Endodermal cell (in vitro differentiated cells): ENCODE measurements around the gene AKAP6. TPM values are rescaled to one million over a fixed set of nuclear protein-coding genes. Genes with fewer than 3 reads are reported as not detected.
"Not testable (repeated sequence)": the region's sequence is repeated elsewhere in the genome, so short reads cannot be mapped to it uniquely, and the experiment has no call there.

Source experiments
- DNase-seq: peaks from one replicate; pipeline ENCODE4 v3.0.0-alpha.2; 2017
- H3K27ac ChIP-seq: 2 replicates; pipeline ENCODE4 v1.5.1; 2013; ENCODE audit warnings: mild to moderate bottlenecking, low read depth, low read length, moderate library complexity
- H3K27me3 ChIP-seq: 2 replicates; pipeline ENCODE4 v1.6.1; 2013; ENCODE audit warnings: mild to moderate bottlenecking, low read length, moderate library complexity; ENCODE audit not compliant: insufficient read depth, control insufficient read depth, poor library complexity, severe bottlenecking
- H3K36me3 ChIP-seq: 2 replicates; pipeline ENCODE4 v1.7.0; 2013; ENCODE audit warnings: mild to moderate bottlenecking, low read length, moderate library complexity; ENCODE audit not compliant: control insufficient read depth, insufficient read depth
- H3K4me1 ChIP-seq: one replicate; pipeline ENCODE4 v1.7.0; 2013; ENCODE audit warnings: low read length; ENCODE audit not compliant: control insufficient read depth, insufficient read depth
- H3K4me3 ChIP-seq: 2 replicates; pipeline ENCODE4 v1.5.1; 2013; ENCODE audit warnings: mild to moderate bottlenecking, low read length, moderate library complexity
- H3K9ac ChIP-seq: 2 replicates; pipeline ENCODE4 v1.6.1; 2013; ENCODE audit warnings: mild to moderate bottlenecking, low read length, moderate library complexity; ENCODE audit not compliant: poor library complexity, severe bottlenecking; ENCODE audit errors: extremely low read depth
- H3K9me3 ChIP-seq: 2 replicates; pipeline ENCODE4 v1.6.1; 2013; ENCODE audit warnings: mild to moderate bottlenecking, low read length, moderate library complexity; ENCODE audit not compliant: control insufficient read depth
- H3K27ac Mint-ChIP-seq: 2 replicates; pipeline ENCODE4 v1.8.0; 2020; ENCODE audit warnings: mixed read lengths
- H3K27me3 Mint-ChIP-seq: 2 replicates; pipeline ENCODE4 v1.8.0; 2021; ENCODE audit warnings: mild to moderate bottlenecking, mixed read lengths; ENCODE audit not compliant: insufficient read depth
- H3K36me3 Mint-ChIP-seq: 2 replicates; pipeline ENCODE4 v1.8.0; 2020; ENCODE audit warnings: low read depth, mixed read lengths
- H3K4me1 Mint-ChIP-seq: 2 replicates; pipeline ENCODE4 v1.8.0; 2020; ENCODE audit warnings: mixed read lengths
- H3K4me3 Mint-ChIP-seq: 2 replicates; pipeline ENCODE4 v1.8.0; 2020; ENCODE audit warnings: mild to moderate bottlenecking, moderate library complexity, mixed read lengths
- H3K9me3 Mint-ChIP-seq: 2 replicates; pipeline ENCODE4 v1.8.0; 2020; ENCODE audit warnings: mild to moderate bottlenecking, mixed read lengths
- CTCF ChIP-seq: fragments of 200-600 bp; sonication (generic); conservative IDR thresholded peaks from 2 replicates; pipeline ENCODE4 v1.5.0; 2021; ENCODE audit warnings: antibody characterized with exemption, mild to moderate bottlenecking
- WGBS, 2 experiments: methylation state at CpG; one replicate each; pipeline versions ENCODE4 v1.1.5 to v1.1.7; 2013; ENCODE audit warnings: missing lambda C conversion rate in 2 of 2, mixed read lengths in 1 of 2; ENCODE audit not compliant: insufficient coverage in 1 of 2, insufficient read length in 1 of 2; 5-methylcytosine and 5-hydroxymethylcytosine counted together
- total RNA-seq, 2 donors: library from RNA; stranded (reverse); fragmentation: NEBNext Ultra II Directional in 1 of 2; extraction: Animal tissue kit (Norgen Biotek cat#: 25700) in 1 of 2; gene quantifications; 2 replicates in 1 of 2; 3 replicates in 1 of 2; pipeline ENCODE4 v1.2.1, GENCODE V29; 2021

AKAP6 gene
- total RNA-seq, 2 donors from 2014 or later, result 4.3 to 5.0 TPM

GRCh38 chr14:32785585-32785984 lies 456.5 kb downstream of the AKAP6 start:
- 0 to 73% methylated on average over 1 to 4 of the region's 4 CpGs for WGBS, 2 experiments
- peaks cover 1% of the 10 kb centered on the region for H3K9me3 Mint-ChIP-seq
- no peak for DNase-seq

GRCh38 chr14:32786886-32787285 lies 457.8 kb downstream of the AKAP6 start:
- no peak overlapping the region for H3K9ac ChIP-seq
- Mint-ChIP-seq H3K36me3 (no peaks in the 10 kb centered on the region), H3K4me1 (no peaks in the 10 kb centered on the region), H3K27ac (no peak overlapping the region), H3K27me3 (no peaks in the 10 kb centered on the region), H3K9me3 (peaks cover 14% of the 10 kb centered on the region), H3K4me3 (no peak overlapping the region)
- DNase-seq, result no peak
- WGBS, 2 experiments, result 85% methylated on average over 3 of the region's 3 CpGs; no CpG with 5 or more reads in 1 of the 2 experiments
- H3K9me3 ChIP-seq, result no peaks in the 10 kb centered on the region
- no peak for TF ChIP-seq CTCF
- no peaks in the 10 kb centered on the region for H3K27me3 ChIP-seq
- H3K36me3 ChIP-seq, result no peaks in the 10 kb centered on the region
- H3K27ac ChIP-seq, result no peak overlapping the region
- no peak overlapping the region for H3K4me3 ChIP-seq
- no peaks in the 10 kb centered on the region for H3K4me1 ChIP-seq

More at GRCh38 chr14:32785585-32785984, 456.5 kb downstream of the AKAP6 start:
- no peaks in the 10 kb centered on the region for H3K27me3 Mint-ChIP-seq
- Histone ChIP-seq H3K27me3 (no peaks in the 10 kb centered on the region), H3K4me3 (no peak overlapping the region), H3K9me3 (no peaks in the 10 kb centered on the region), H3K27ac (no peak overlapping the region), H3K9ac (no peak overlapping the region), H3K36me3 (no peaks in the 10 kb centered on the region), H3K4me1 (no peaks in the 10 kb centered on the region)
- H3K36me3 Mint-ChIP-seq, result no peaks in the 10 kb centered on the region
- no peak for TF ChIP-seq CTCF
- H3K27ac Mint-ChIP-seq, result no peak overlapping the region
- H3K4me1 Mint-ChIP-seq, result no peaks in the 10 kb centered on the region
- no peak overlapping the region for H3K4me3 Mint-ChIP-seq

GRCh38 chr14:32793033-32793432 lies 463.9 kb downstream of the AKAP6 start:
- H3K27me3 Mint-ChIP-seq, H3K27ac Mint-ChIP-seq, H3K36me3 ChIP-seq, H3K4me1 ChIP-seq, H3K9me3 ChIP-seq, H3K4me1 Mint-ChIP-seq, H3K36me3 Mint-ChIP-seq, H3K9ac ChIP-seq, H3K4me3 ChIP-seq, DNase-seq, H3K4me3 Mint-ChIP-seq, H3K27me3 ChIP-seq, H3K27ac ChIP-seq: not testable (repeated sequence)
- H3K9me3 Mint-ChIP-seq, result peaks cover 50% of the 10 kb centered on the region

GRCh38 chr14:32800320-32800719 lies 471.2 kb downstream of the AKAP6 start:
- Histone ChIP-seq H3K27me3 (no peaks in the 10 kb centered on the region), H3K36me3 (no peaks in the 10 kb centered on the region), H3K27ac (no peak overlapping the region), H3K4me3 (no peak overlapping the region), H3K9ac (no peak overlapping the region), H3K9me3 (peaks cover 52% of the 10 kb centered on the region), H3K4me1 (no peaks in the 10 kb centered on the region)
- DNase-seq, result no peak
- Mint-ChIP-seq H3K4me3 (no peak overlapping the region), H3K4me1 (no peaks in the 10 kb centered on the region), H3K27ac (no peak overlapping the region), H3K36me3 (peaks cover 5% of the 10 kb centered on the region), H3K9me3 (peaks cover 76% of the 10 kb centered on the region), H3K27me3 (no peaks in the 10 kb centered on the region)
- TF ChIP-seq CTCF, result no peak
- 100% methylated on average over 1 of the region's 1 CpG; no CpG with 5 or more reads in 1 of the 2 experiments for WGBS, 2 experiments
